Fibroblast of skin of right biceps (primary cell): ENCODE data around the gene ARHGEF2.

Experiments
- DNase-seq: peaks from one replicate; pipeline ENCODE4 v3.0.0-alpha.2; 2013

Gene ARHGEF2

DNA sequence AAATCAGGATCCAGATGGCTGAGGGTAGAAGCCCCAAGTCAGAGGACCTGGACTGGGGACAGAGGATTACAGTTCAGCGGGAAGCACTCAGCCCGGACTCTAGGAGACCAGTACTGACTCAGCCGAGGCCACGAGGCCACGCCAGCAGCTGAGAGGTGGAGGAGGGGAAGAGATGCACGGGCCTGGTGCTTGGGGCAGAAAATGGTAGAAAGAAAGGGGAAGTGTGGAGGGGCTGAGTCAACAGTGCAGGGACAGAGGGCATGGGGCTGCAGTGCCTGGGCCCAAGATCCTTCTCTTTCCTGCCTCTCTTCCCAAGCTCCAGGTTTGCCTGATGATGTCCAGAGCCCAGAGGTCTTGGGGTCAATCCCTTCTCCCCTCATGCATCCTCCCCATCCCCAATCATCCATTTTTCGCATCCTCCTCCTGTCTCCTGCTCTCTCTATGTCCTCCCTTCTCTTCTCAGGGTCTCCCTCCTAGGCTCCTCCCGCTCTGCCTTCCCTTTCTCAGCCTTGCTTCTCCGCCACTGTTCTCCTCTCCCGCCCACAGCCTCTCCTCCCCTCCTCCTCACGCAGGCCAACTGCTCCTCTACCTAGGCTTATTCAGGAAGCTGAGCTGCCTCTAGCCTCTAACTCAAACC, 7.7 kb downstream of the ARHGEF2 start:
- DNase-seq, result peak; percentile 77

DNA sequence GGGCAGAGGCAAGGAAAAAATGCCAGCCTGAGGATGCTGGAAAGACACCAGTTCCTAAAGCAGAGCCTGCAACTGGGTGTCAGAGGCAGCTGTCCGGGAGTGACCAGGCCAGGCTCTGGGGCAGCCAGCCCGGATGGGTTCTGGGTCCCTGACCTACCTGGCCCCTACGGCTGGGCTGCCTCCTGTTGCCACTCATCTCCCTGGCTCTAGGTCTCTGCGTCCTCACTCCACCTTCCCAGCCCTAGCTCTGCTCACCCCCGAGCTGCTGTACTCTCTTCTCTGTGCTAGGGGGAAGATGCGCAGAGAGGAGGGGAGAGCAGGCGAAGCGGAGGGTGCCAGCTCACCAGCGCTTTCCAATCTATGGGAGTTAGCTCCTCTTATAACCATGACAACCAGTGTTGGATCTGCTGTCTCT, 9.0 kb downstream of the ARHGEF2 start:
- no peak for DNase-seq

- peak; percentile 68 for DNase-seq
These were observed 9.7 kb downstream of the ARHGEF2 start for GRCh38 chr1:155968670-155969069.

- no peak for DNase-seq
These were observed 10.3 kb downstream of the ARHGEF2 start for GRCh38 chr1:155968051-155968400.

- no peak for DNase-seq
These were observed 10.9 kb downstream of the ARHGEF2 start for GRCh38 chr1:155967341-155968050.

DNA sequence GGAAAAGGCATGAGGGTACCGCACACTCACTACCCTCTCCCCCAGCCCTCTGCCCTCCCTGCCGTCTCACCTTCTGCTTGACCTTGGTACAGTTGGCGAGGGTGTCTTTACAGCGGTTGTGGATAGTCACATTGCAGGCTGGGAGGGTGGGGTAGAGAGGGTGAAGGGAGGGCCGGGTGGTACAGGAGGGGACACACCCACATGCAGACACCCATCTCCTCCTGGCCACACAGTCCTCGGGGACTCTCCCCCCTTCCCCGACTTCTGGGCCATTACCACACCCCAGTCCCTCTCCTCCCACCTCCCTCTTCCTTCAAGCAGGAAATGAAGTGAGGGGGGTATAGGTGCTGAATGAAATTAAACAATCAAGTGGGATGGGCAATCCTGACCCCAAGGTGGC, 11.6 kb downstream of the ARHGEF2 start:
- no peak for DNase-seq

DNA sequence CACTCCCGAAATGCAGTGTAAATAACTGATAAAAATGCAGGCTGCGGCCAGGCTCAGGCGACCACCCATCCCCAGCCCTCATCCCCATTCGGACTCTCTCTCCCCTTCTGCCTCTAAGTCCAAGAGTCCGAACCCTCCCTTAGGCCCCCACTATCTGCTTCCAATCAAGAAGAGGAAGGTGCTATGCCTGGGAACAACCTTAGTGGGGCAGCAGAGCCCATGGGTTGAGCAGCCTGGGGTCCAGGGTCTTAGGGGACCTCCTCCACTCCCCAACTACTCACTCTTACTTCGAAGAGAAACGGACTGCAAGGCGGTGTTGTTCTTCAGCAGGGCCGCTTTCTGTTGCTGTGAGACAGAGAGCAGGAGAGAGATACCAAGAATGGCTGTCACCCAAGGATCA, 12.2 kb downstream of the ARHGEF2 start:
- DNase-seq, result no peak

DNA sequence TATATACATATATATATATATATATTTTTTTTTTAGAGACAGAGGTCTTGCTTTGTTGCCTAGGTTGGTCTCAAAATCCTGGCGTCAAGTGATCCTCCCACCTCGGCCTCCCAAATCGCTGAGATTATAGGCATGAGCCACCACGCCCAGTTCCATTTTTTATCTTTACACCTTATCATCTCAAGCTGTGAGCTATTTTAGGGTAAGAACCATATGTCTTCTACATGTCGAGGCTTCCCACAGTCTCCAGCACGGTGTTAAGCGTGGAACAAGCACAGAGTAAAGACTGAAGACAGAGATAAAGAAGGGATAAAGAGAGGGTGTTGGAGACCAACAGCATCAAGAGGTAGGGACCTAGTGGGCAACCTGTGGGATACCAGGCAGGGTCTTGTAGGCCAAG, 14.2 kb downstream of the ARHGEF2 start:
- DNase-seq, result no peak

DNA sequence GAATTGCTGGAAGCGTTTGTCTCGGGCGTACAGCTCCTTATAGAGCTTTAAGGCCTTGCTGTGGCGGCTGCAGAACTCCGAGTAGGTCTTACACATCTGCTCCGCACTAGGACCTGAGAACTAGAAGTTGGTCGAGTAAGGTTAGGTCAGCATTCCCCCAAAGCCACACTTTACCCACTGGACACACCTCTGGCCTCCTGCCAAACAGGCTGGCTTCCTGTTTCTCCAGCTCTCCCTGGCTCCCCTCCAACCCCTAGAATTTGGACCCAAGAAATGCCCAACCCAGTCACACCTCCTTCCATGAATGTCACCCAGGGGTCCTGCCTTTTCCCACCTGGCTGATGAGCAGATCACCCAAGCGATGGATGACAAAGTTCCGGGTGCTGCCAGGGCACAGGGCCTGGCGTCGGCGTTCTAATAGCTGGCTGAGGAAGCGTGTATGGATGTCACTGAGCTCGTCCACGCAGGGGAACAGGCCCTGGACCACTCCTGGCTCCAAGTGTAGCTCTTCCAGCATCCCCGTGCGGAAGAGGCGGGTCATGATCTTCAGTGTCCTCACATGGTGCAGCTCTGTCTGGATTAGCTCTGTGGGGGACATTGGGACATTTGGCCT, 15.6 kb downstream of the ARHGEF2 start:
- DNase-seq, result no peak

DNA sequence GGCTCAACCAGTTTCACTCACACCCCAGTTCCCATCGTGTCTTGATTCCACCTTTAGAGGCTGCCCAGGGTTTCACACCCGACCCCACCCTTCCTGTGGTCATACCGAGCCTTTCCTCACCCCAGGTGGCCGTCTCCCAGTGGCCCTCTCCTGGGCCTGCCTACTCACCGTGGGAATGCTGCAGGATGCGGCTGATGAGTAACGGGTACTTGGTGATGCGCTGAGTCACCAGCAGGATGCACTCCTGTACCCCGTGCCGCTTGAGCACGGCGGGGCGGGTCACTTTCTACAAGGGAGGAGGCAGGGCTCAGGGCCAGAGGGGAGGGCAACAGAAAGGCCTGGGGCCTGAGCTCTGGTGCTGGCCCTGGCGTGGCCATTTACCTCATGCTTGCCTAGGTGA, 16.4 kb downstream of the ARHGEF2 start:
- DNase-seq, result peak; percentile 94

DNA sequence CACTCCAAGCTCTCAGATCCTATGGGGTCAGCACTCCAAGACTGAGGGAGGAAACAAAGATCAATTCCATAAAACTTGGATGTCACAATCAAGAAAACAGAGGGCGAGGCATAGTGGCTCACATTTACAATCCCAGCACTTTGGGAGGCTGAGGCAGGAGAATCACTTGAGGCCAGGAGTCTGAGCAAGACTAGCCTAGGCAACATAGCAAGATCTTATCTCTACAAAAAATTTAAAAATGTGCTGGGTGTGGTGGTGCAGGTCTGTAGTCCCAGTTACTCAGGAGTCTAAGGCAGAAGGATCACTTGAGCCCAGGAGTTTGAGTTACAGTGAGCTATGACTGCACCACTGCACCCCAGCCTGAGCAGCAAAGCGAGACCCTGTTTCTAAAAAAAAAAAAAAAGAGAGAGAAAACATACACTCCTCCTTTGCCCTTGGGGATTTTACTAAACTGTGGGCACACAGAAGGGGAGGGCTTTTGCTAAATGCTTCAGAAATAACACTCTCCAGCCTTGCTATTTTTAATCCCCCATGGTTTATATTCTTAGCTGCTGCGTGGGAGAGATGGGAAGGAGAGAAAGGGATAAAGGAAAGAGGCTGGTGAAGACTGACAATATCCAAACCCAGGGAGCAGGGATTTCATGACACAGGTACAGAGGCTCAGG, 18.1 kb downstream of the ARHGEF2 start:
- DNase-seq, result no peak

DNA sequence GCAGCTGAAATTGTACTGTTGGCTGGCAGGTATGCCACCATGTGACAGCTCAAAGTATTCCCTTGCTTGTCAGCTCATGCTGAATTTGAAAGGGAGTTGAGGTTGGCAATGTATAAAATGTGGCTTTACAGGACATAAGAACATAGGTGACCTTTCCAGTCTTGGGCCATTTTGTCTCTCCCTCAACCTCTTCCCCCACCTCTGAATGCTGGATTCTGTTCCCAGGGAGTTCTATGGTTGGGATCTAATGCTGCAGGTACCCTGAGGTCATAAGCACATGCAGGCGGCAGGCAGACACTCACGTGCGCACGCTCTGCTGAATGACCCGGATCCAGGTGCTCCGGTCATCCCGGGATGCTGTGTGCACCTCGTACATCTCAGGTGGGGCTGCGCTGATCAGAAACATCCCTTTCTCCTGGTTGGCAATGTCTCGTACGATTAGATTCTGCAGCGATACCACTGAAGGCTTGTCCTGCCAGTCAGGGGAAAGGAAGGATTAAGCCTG, 20.9 kb downstream of the ARHGEF2 start:
- no peak for DNase-seq

DNA sequence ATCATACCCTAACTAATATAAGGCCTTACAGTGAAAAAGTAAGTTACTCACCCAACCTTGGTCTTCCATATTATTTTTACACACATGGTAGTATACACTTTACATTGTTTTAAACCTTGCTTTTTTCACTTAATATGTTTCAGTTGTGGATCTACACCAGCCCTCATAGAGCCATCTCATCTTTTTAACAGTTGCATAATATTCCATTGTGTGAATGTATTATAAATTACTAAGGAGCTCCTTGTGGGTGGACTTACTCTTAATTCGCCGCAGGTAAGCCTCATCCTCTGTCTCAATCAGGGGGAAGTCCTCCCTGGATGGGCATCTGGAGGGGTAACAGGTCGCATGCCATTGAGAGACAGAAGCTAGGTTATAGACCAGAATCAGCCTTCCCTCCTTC, 23.7 kb downstream of the ARHGEF2 start:
- DNase-seq, result no peak

- no peak for DNase-seq
These were observed 25.8 kb downstream of the ARHGEF2 start for GRCh38 chr1:155952505-155952890.

- DNase-seq, result no peak
These were observed 26.4 kb downstream of the ARHGEF2 start for GRCh38 chr1:155951753-155952504.

- DNase-seq, result no peak
These were observed 27.5 kb downstream of the ARHGEF2 start for GRCh38 chr1:155950829-155951228.

GRCh38 chr1:155947741-155948140, 30.6 kb downstream of the ARHGEF2 start:
- DNase-seq, result no peak

- DNase-seq, result no peak
These were observed 31.1 kb downstream of the ARHGEF2 start for GRCh38 chr1:155947292-155947691.

- DNase-seq, result no peak
These were observed 31.6 kb downstream of the ARHGEF2 start for GRCh38 chr1:155946633-155947219.

DNA sequence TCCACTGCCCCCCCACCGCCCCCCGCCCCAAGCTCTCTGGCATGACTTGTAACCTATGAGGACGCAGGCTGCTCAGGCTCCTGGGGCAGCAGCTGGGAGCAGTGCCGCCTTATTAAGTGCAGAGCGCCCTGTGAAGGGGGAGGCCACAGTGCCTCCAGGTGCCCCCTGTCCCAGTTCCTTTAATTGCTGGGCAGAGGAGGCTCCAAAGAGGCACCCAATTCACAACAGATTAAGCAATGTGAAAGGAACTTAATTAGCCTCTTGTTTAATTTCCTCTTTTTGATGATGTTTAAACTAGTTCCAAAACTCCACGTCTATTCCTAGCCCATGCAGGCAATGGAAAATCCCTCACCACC, 33.9 kb downstream of the ARHGEF2 start:
- no peak for DNase-seq

DNA sequence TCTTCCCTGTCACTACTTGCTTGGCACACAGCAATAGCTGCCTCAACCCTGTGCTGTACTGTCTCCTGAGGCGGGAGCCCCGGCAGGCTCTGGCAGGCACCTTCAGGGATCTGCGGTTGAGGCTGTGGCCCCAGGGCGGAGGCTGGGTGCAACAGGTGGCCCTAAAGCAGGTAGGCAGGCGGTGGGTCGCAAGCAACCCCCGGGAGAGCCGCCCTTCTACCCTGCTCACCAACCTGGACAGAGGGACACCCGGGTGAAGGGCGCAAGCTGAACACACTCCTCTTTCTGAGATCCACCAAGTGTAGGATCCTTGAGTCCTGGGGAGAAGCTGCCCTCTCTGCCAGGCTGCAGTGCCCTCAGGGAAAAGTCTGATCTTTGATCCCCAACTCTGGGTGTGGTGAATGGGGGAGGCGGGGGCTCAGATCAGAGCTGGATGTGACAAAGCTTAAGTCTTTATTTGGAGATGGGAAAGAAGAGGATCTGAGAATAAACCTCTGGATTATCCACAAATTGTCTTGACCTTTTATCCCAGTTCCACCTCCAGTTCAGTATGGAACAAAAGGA, 35.7 kb downstream of the ARHGEF2 start:
- DNase-seq, result no peak

DNA sequence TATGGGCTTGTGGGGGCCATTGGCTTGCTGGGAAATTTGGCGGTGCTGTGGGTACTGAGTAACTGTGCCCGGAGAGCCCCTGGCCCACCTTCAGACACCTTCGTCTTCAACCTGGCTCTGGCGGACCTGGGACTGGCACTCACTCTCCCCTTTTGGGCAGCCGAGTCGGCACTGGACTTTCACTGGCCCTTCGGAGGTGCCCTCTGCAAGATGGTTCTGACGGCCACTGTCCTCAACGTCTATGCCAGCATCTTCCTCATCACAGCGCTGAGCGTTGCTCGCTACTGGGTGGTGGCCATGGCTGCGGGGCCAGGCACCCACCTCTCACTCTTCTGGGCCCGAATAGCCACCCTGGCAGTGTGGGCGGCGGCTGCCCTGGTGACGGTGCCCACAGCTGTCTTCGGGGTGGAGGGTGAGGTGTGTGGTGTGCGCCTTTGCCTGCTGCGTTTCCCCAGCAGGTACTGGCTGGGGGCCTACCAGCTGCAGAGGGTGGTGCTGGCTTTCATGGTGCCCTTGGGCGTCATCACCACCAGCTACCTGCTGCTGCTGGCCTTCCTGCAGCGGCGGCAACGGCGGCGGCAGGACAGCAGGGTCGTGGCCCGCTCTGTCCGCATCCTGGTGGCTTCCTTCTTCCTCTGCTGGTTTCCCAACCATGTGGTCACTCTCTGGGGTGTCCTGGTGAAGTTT, 36.4 kb downstream of the ARHGEF2 start:
- DNase-seq, result no peak
